Stomach smooth muscle (tissue), 2 donors: ENCODE data around the gene USP31.
A peak's percentile ranks its signal among the peaks of the same experiment; 100 is the strongest.

Source experiments
- H3K27ac ChIP-seq: one replicate; pipeline ENCODE4 v1.7.0; 2013; ENCODE audit warnings: mild to moderate bottlenecking, low read length, inconsistent platforms
- H3K27me3 ChIP-seq, 2 donors: one replicate each; pipeline ENCODE4 v1.7.0; 2013; ENCODE audit warnings: low read length in 2 of 2; ENCODE audit not compliant: insufficient read depth in 2 of 2, control insufficient read depth in 1 of 2
- H3K36me3 ChIP-seq, 2 donors: one replicate each; pipeline ENCODE4 v1.7.0; 2013; ENCODE audit warnings: low read length in 2 of 2; ENCODE audit not compliant: control insufficient read depth in 2 of 2, insufficient read depth in 2 of 2
- H3K4me1 ChIP-seq: one replicate; pipeline ENCODE4 v1.7.0; 2013; ENCODE audit warnings: low read length; ENCODE audit not compliant: control insufficient read depth, insufficient read depth
- H3K4me3 ChIP-seq, 2 donors: one replicate each; pipeline ENCODE4 v1.7.0; 2013; ENCODE audit warnings: low read length in 2 of 2
- H3K9ac ChIP-seq, 2 donors: one replicate each; pipeline ENCODE4 v1.7.0; 2013; ENCODE audit warnings: low read length in 2 of 2, mild to moderate bottlenecking in 1 of 2
- H3K9me3 ChIP-seq, 2 donors: one replicate each; pipeline ENCODE4 v1.7.0; 2013; ENCODE audit warnings: low read length in 2 of 2; ENCODE audit not compliant: control insufficient read depth in 2 of 2
- donor health status: healthy.
- donor health status: Pancreatic carcinoma.

USP31 gene

DNA sequence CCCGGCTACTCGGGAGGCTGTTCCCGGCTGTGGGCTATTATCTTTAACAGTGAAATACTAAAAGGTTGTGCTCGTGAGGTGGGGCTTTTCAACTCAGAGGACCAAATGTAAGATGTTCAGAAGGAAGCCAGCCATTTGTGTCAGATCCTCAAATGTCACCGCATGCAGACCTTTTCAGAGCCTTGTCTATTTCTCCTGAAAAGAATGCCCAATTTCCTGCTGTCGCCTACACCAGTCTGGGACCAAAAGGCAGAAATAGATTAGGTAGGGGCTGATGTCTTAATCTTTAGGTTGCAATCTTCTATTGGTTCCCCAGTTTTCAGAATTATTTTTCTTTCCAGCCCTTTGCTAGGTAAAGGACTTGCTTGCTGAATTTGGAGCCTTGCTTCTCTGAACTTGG, 8.9 kb upstream of the USP31 start:
- no peaks in the 10 kb centered on the region for H3K4me1 ChIP-seq

GRCh38 chr16:23156946-23157460, 7.8 kb upstream of the USP31 start:
- Histone ChIP-seq H3K27ac (no peak overlapping the region), H3K9me3 (no peaks in the 10 kb centered on the region), H3K4me3 (no peak overlapping the region), H3K36me3 (no peaks in the 10 kb centered on the region), H3K27me3 (peaks cover 4 to 6% of the 10 kb centered on the region in 2 donors), H3K9ac (no peak overlapping the region), H3K4me1 (no peaks in the 10 kb centered on the region)

More for the DNA sequence above, 8.9 kb upstream of the USP31 start:
- Histone ChIP-seq H3K27me3 (peaks cover 4 to 6% of the 10 kb centered on the region in 2 donors), H3K9ac (no peak overlapping the region), H3K4me3 (no peak overlapping the region), H3K36me3 (no peaks in the 10 kb centered on the region), H3K27ac (no peak overlapping the region), H3K9me3 (no peaks in the 10 kb centered on the region)

- Histone ChIP-seq H3K4me1 (no peaks in the 10 kb centered on the region), H3K4me3 (no peak overlapping the region), H3K9me3 (no peaks in the 10 kb centered on the region), H3K36me3 (no peaks in the 10 kb centered on the region), H3K9ac (no peak overlapping the region), H3K27ac (no peak overlapping the region), H3K27me3 (peaks cover 4 to 6% of the 10 kb centered on the region in 2 donors)
Observed at GRCh38 chr16:23156110-23156509, 6.9 kb upstream of the USP31 start.

DNA sequence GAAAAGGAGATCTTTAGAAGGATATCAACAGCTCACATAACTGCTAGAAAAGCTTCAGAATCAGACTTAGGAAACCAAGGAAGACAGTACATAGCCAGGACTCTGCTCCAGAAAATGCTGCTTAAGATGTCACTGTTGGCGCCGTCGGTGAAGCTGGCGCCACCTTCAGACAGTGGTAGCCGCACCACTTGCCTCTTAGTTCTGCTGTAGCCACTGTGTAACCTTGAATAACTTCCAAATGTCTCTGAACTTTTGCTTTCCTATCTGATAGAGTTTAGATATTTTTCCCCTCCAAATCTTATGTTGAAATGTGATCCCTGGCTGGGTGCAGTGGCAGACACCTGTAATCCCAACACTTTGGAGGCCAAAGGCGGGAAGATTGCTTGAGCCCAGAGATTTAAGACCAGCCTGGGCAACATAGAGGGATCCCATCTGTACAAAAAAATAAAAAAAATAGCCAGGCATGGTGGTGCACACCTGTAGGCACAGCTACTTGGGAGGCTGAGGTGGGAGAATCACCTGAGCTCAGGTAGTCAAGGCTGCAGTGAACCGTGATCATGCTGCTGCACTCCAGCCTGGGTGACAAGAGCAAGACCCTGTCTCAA, 6.3 kb upstream of the USP31 start:
- Histone ChIP-seq H3K4me1 (no peaks in the 10 kb centered on the region), H3K9ac (no peak overlapping the region), H3K27ac (no peak overlapping the region), H3K27me3 (peaks cover 4 to 6% of the 10 kb centered on the region in 2 donors), H3K36me3 (no peaks in the 10 kb centered on the region), H3K9me3 (no peaks in the 10 kb centered on the region), H3K4me3 (no peak overlapping the region)

DNA sequence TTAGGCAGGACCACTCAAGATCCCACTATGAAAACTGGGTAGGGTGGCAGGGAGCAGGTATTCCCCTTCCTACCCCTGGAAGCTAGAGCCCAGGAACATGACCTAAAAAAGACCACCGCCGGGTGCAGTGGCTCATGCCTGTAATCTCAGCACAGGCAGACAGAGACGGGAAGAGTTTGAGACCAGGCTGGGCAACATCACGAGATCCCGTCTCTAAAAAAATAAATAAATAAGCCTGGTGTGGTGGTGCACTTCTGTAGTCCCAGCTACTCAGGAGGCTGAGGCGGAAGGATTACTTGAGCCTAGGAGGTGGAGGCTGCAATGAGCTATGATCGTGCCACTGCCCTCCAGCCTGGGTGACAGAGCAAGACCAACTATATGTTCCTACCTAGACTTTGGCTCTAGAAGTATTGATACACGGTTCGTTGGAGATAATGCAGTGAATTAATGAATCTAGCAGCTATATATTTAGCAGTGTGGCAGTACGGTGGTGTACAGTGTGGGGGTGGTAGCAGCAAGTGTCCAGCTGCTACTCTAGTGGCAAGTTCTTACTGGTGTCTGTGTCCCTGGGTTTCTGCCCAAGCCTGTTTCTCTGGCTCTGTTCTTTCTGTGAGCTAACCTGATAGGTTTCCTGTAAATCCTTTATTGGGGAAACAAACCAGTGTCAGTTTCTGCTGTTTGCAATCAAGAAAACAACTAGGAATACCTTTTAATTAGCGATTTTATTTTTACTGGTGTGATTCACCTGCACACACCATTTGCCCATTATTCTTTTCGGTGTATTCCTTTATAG, 3.3 kb upstream of the USP31 start:
- Histone ChIP-seq H3K4me3 (no peak overlapping the region), H3K36me3 (no peaks in the 10 kb centered on the region), H3K9ac (no peak overlapping the region), H3K27ac (no peak overlapping the region), H3K27me3 (peaks cover 4 to 6% of the 10 kb centered on the region in 2 donors), H3K9me3 (no peaks in the 10 kb centered on the region), H3K4me1 (peaks cover 11% of the 10 kb centered on the region)

- Histone ChIP-seq H3K9me3 (no peaks in the 10 kb centered on the region), H3K27ac (peak overlapping the region; percentile 24), H3K9ac (peak overlapping the region; percentile 35 to 58), H3K27me3 (no peaks in the 10 kb centered on the region), H3K36me3 (no peaks in the 10 kb centered on the region), H3K4me3 (peak overlapping the region; percentile 86 to 94), H3K4me1 (peaks cover 15% of the 10 kb centered on the region)
Observed at GRCh38 chr16:23149993-23150364, 727 bp upstream of the USP31 start.

DNA sequence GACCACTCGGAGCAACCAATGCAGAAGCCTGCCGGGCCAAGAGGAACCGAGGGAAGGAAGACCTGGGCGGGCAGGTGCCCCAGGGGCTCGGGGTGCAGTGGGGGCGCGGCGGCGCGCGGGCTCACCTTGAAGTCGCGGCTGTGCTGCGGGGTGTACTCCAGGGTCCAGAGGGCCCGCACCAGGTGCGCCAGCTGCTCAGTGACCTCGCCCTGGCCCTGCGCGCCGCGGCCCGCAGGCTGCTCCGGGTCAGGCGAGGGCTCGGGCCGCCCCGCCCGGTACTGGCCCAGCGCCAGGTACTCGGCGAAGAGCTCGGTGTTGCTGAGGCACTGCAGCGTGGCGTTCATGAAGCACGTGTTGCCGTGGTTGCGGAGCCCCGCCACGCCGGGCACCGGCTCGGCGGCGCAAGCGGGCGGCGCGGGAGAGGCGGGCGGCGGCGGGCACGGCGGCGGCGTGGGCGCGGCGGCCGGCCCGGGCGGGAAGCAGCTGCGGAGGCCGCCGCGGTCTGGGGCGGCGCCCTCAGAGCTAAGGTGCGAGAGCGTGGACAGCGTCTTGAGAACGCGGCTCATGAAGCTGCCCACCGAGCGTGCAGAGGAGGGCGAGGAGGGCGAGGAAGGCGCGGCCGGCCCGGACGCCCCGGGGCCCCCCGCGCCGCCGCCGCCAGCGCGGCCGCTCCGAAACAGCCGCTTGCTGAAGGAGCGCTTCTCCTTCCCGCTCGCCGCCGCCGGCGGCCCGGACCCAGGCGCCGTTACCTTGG, 562 bp downstream of the USP31 start:
- peak overlapping the region; percentile 57 to 62 for H3K9ac ChIP-seq
- peak overlapping the region; percentile 81 to 86 for H3K4me3 ChIP-seq
- no peaks in the 10 kb centered on the region for H3K36me3 ChIP-seq
- no peaks in the 10 kb centered on the region for H3K27me3 ChIP-seq
- peak overlapping the region; percentile 41 for H3K27ac ChIP-seq
- peaks cover 15% of the 10 kb centered on the region for H3K4me1 ChIP-seq
- no peaks in the 10 kb centered on the region for H3K9me3 ChIP-seq

DNA sequence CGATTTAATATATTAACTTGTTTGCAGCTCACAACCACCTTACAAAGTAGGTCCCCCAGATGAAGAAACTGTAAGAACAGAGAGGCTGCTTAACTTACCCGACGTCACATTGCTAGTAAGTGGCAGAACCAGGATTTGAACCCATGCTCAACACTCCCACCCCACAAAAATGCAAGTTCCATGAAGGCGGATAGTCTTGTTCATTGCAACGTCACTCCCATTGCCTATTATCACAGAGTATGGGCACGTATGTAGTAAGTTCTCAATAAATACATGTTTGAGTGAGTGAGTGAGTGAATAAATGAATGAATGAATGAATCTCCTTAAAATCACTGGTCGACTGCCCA, 1.1 kb downstream of the USP31 start:
- no peaks in the 10 kb centered on the region for H3K27me3 ChIP-seq
- no peaks in the 10 kb centered on the region for H3K9me3 ChIP-seq
- peak overlapping the region; percentile 41 for H3K27ac ChIP-seq
- H3K4me1 ChIP-seq = peaks cover 15% of the 10 kb centered on the region
- H3K36me3 ChIP-seq = no peaks in the 10 kb centered on the region
- H3K4me3 ChIP-seq = peak overlapping the region; percentile 81 to 86
- peak overlapping the region; percentile 57 to 62 for H3K9ac ChIP-seq

DNA sequence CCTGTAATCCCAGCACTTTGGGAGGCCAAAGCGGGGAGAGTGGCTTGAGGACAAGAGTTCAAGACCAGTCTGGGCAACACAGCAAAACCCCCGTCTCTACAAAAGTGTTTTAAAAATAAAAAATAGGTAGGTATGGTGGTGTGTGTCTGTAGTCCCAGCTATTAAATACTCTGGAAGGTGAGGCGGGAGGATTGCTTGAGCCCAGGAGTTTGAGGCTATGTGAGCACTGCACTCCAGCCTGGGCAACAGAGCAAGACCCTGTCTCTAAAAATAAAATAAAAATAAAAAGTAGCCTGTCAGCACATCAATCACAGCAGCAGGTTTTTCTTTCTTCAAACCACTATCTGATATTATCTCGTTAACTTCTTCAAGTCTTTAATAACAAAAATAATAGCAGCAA, 1.6 kb downstream of the USP31 start:
- no peaks in the 10 kb centered on the region for H3K36me3 ChIP-seq
- H3K9me3 ChIP-seq = no peaks in the 10 kb centered on the region
- peak overlapping the region in 1 of 2 donors; percentile 86 for H3K4me3 ChIP-seq
- H3K4me1 ChIP-seq = peaks cover 16% of the 10 kb centered on the region
- no peak overlapping the region for H3K27ac ChIP-seq
- H3K9ac ChIP-seq = no peak overlapping the region
- H3K27me3 ChIP-seq = no peaks in the 10 kb centered on the region

GRCh38 chr16:23146877-23147601, 2.2 kb downstream of the USP31 start:
- H3K9me3 ChIP-seq = no peaks in the 10 kb centered on the region
- H3K9ac ChIP-seq = no peak overlapping the region
- no peak overlapping the region for H3K27ac ChIP-seq
- no peaks in the 10 kb centered on the region for H3K36me3 ChIP-seq
- H3K4me3 ChIP-seq = peak overlapping the region in 1 of 2 donors; percentile 35
- no peaks in the 10 kb centered on the region for H3K27me3 ChIP-seq
- H3K4me1 ChIP-seq = peaks cover 23% of the 10 kb centered on the region
